ENCODE measurements around the gene CHURC1.

The CHURC1 gene

DNA sequence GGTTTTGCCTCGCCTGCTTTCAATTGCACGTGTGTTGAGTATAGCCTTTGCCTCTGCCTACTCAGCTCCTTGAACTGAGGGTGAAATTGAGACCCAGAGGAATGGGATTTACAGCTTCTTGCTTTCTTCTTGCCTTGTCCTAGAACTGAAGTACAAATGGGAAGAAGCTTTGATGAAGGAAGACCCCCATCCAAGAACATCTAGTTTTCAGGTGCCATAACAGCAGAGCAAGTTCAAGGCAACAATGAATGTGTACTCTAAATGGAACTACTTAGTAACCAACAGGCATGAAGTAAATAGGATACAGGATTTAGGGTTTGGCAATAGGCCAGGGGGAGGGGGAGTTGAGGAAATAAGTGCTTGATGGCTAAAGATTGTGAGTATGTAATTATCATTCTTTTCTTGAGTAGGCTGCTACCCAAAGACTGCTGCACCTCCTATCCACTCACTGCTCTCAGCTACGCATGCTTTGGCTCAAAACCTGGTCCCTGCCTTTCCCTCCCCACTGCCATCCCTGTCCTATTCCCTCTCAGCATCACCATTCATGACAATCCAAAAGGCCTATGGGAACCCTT is 26.2 kb downstream of the CHURC1 start:
- DNase-seq: no peak

GRCh38 chr14:64942531-64943111 is 28.4 kb downstream of the CHURC1 start, which contains the start of gene GPX2:
GPX2 (minus strand) TSS chr14:64942745; CDS start chr14:64942726, 19 bp downstream.
- no peak for DNase-seq

DNA sequence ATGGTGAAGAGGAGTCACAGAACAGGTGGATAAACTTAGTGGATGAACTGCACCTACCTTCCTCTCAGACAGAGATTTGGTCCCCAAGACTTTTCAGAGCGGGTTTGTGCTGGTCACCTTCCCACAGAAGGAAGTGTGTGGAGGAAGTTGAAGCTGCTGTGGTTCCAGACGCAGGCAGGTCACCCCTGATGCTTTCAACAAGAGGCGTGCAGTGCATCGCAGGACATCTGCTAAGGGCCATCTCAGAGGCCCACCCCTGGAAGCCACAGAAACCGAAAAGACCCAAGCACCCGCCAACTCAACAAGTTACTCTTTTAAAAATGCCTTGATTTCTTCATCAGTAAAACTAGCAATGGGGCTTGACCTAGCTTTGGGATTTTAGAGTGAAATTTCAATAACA is 29.3 kb downstream of the CHURC1 start:
- DNase-seq: no peak

GRCh38 chr14:64944041-64944440 is 29.8 kb downstream of the CHURC1 start:
- no peak for DNase-seq

GRCh38 chr14:64944861-64945260 is 30.6 kb downstream of the CHURC1 start:
- no peak for DNase-seq

DNA sequence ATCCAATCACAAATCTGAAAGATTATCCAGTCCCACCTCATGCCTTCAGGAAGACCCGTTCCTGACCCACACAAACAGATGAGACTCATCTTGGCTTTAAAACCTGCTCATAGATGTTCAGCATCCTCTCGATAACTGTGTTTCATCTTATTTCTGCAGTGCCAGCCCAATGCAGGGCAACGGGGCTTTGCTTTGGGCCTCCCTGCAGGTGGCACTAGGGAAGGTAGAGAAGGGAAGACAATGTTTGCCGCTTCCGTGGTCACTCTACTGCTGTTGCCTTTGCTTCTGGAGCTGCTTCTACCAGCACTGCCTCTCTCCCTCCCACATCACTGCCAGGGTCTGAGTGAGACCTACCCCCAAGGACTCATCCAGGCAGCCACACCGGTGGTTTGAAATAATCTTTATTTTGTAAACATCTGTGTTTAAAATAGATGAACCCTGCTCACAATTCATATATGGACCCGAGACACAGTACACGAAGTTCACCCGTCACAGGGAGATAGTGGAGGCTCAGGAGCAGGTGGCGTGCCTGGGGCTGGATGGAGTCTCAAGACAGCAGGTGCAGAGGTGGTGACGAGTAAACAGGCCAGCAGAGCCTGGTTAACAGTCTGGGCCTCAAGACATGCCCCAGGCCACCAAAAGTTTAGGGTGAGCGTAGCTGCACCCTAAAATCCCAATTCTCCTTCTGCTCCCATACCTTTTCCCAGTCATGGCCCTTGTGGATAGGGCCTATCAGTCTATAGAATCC is 31.4 kb downstream of the CHURC1 start:
- no peak for DNase-seq

DNA sequence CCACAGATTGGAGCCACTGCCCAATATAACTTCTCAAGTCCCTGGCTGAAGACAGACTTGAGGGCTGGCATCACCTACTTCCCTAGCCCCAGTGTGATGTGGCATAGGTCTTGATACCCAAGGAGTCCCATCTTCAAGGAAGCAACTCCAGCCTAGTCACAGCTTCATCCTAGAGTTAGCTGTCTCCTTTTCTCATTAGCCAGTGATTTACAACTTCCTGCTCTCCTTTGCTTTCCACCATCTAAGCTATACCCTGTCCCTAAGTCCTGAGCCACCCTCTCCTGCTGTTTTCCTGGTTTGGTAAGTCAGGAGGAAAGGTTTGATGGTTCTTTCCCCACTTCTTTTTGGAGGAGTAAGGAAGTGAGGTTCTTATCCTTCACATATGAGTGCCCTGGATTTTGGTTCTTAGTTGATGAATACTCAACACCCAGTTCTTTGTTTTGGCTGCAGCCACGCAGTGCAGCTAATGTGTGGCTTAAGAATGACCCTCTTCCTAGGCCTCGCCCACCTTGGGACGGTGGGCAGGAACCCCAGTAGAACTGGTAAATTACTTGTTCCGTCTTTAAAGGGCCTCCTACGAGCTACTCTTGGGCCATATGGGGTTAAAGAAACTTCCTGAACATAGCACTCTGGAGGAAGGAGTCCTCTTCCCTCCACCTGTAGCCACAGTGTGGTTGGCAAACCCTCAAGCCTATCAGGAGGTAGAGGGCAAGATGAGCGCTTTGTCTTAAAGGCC is 32.2 kb downstream of the CHURC1 start:
- no peak for DNase-seq

- DNase-seq: no peak
Measured at GRCh38 chr14:64947710-64948611, 33.7 kb downstream of the CHURC1 start.

DNA sequence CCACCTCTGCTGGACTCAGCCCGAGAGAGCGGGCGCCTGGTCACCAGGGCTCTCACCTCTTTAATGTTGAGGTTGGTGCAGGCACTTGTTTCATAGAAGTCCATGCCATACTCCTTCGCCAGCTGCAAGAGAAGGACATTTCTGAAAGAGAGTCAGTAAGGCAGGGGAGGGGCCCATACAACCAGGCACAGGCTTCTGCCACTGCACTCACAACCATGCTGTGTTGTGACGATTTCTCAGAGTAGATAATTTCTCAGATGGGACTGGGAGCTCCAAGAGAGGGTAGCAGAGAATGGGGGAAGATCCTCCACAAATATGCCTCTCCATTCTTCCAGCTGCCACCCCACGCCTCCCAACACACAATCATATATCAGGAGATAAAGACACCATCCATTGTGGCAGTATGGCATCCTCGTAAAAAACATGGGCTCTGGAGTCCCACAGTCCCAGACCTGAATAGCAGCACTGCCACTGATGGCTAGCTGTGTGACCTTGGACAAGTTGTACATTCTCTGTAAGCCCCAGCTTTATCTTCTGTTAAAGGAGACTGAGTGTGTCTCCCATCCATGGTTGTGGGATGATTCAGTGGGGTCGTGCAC is 34.5 kb downstream of the CHURC1 start:
- no peak for DNase-seq

DNA sequence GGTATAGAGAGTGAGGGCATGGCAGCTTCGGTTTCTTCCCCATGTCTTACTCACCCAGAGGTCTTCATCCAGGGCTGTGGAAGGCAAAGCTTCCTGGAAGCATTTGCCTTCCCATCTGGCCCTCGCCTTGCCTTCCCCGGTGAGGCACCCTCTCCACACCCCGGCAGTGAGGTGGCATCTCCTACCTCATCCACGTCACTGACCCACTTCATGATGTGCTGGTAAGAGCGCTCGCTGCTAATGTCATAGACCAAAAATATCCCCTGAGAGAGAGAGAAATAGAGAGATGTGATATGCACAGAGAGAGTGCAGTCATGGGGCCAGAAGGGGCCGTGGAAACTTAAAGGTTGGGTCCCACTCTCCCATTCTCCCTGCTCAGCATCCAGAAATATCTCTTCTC is 36.6 kb downstream of the CHURC1 start:
- no peak for DNase-seq

GRCh38 chr14:64951291-64951690 is 37.0 kb downstream of the CHURC1 start:
- no peak for DNase-seq

DNA sequence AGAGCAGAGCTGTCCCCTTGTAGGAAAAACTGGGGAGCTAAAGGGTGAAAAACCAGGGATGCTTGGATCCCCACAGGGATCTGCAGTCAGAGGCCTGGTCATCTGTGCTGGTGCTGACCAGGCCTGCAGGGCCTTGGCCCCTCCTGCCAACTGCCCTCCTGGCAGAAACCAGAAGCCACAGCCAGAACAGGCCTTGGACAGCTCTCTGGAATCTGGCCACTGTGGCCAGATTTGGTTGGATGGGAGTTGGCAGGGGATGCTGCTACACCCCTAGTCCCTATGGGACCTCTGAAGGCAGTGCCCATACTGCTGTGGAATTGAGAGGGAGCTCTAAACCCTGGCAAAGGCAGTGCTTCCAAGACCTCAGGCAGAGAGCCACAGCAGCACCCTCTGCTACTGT is 37.5 kb downstream of the CHURC1 start:
- DNase-seq: no peak

- DNase-seq: no peak
Measured at GRCh38 chr14:64952598-64953309, 38.5 kb downstream of the CHURC1 start.

DNA sequence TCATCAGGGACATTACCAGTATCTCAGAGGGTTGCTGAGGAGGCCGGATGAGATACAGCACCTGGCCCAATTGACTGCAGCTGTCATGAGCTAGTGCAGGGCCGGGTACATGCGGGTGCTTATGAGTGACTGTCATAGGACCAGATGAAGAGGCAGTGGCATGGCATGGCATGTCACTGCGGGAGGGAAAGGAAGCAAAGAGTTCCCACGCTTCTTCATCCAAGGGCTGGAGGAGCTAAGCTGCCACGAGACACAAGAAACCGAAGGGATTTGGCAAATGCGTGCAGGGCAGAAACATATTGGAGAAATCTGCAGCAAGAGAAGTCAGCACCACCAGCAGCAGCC is 39.0 kb downstream of the CHURC1 start:
- DNase-seq: no peak

DNA sequence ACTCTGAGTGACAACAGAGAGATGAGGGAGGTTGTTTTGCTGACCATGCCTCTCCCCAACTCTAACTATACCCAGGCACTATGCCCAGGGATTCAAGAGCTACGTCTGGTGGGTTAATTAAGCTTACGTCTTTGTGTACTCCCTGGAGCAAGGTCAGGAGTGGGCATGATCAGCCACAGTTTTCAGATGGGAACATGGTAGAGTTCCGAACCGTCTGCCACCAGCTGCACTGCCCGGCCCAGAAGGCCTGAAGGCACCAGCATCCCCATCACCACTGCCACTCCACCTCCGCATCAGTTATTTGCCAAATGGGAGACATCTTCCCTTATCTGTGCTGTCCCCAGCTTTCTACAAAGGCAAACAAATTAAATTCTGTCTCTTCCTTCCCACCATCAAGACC is 39.4 kb downstream of the CHURC1 start:
- no peak for DNase-seq

DNA sequence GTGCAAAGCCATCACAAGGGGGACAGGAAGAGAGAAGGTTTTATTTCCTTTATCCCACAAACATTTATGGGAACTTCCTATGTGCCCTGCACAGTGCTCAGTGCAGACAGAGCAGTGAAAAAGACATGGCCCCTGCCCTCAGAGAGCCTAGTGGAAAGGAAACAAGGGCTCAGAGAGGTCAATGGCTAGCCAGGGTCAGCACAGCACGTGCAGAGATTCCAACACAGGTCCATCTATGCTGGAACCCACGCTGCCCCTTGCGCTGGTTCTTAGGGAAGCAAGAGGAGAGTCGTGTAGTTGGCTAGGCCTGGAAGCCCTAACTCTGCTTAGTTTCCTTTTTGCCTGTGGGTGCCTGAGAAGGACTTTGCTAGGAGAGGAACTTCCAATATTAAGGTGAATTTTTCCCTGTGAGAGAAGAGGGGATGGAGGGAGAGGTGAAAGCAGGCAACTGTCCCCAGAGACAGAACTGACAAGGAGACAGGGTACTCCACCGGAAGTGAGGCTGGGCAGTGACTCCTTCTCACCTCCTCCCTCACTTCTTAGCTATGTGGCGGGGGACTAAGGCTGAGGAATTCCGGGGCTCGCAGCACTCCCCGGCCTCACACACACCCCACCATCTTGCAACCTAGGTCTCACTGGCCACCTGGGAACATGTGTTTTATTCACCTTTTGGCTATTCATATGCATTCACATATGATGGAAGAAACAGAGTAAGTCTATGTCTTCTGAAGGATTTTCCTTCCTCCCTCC is 40.4 kb downstream of the CHURC1 start:
- DNase-seq: no peak

- DNase-seq: no peak
Measured at GRCh38 chr14:64955297-64955696, 41.0 kb downstream of the CHURC1 start.

DNA sequence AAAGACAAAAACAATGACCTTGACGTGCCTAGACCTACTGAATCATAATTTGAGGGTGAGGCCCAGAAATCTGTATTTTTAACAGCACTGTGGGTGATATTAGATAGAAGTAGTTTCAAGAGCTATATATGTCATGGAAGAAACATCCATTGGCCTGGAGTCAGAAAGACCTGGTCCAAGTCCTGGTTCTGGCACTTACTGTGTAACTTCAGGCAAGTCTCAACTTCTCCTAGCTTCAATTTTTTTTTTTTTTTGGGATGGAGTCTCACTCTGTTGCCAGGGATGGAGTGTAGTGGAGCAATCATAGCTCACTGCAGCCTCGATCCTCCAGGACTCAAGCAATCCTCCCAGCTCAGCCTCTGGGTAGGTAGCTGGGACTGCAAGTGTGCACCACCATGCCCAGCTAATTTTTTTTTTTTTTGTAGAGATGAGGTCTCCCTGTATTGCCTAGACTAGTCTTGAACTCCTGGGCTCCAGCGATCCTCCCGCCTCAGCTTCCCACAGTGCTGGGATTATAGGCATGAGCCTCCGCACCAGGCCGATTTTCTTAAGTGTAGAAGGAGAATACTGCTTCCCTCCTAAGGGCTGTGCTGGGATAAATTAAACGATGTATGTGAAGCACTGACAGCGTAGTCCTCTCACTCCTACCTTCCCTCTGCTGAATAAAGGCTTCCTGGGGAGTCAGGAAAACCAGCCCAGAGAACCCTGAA is 42.6 kb downstream of the CHURC1 start:
- DNase-seq: no peak

- DNase-seq: no peak
Measured at GRCh38 chr14:64958201-64958600, 43.9 kb downstream of the CHURC1 start.

DNA sequence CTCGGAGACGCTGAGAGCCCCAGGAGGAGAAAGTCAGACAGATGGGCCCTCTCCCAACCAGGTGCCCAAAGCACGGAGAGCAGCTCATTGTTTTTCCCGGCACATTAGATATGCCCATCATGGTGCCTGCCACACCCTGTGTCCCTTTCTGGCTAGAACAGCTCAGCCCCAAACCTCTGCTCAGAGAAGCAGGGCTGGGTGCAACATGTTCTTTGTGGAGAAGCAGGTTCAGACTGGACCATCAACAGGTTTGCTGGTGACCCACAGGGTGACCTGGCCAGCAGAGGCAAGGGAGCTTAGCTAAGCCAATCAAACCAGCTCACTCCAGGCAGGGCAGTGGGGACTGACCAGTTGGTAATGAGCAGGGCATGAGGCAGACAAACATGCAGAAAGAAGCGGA is 44.5 kb downstream of the CHURC1 start:
- DNase-seq: no peak
